SIG-M5 treated with dmso at 0.1 percent for 504 hours (cell line): ENCODE results near the gene MRTFA.
A peak's percentile ranks its signal among the peaks of the same experiment; 100 is the strongest.
"Not testable (repeated sequence)": the region's sequence is repeated elsewhere in the genome, so short reads cannot be mapped to it uniquely, and the experiment has no call there.

Experiments used
- DNase-seq: peaks from one replicate; lab custom pipeline; 2025; ENCODE audit not compliant: unreplicated experiment; lab: John Stamatoyannopoulos, UW

The MRTFA gene

GRCh38 chr22:40636380-40637182 is at the start of gene MRTFA:
MRTFA (minus strand) TSS chr22:40636719.
- peak; percentile 98 for DNase-seq

GRCh38 chr22:40685406-40685805 is 48.9 kb upstream of the MRTFA start:
- DNase-seq: no peak

- no peak for DNase-seq
Observed at GRCh38 chr22:40684728-40685127, 48.2 kb upstream of the MRTFA start.

- no peak for DNase-seq
Observed at GRCh38 chr22:40681451-40681850, 44.9 kb upstream of the MRTFA start.

GRCh38 chr22:40680819-40681183 is 44.3 kb upstream of the MRTFA start:
- DNase-seq: no peak

GRCh38 chr22:40679964-40680818 is 43.7 kb upstream of the MRTFA start:
- DNase-seq: no peak

GRCh38 chr22:40679249-40679963 is 42.9 kb upstream of the MRTFA start, which contains the start of gene MCHR1:
MCHR1 (plus strand) TSS chr22:40679484; CDS start chr22:40679653, 169 bp downstream.
- no peak for DNase-seq

- no peak for DNase-seq
Observed at GRCh38 chr22:40678493-40679248, 42.2 kb upstream of the MRTFA start.

- no peak for DNase-seq
Observed at GRCh38 chr22:40676644-40677043, 40.1 kb upstream of the MRTFA start.

GRCh38 chr22:40676166-40676565 is 39.6 kb upstream of the MRTFA start:
- DNase-seq: not testable (repeated sequence)

GRCh38 chr22:40674274-40674673 is 37.8 kb upstream of the MRTFA start:
- no peak for DNase-seq

- DNase-seq: no peak
Observed at GRCh38 chr22:40673017-40673416, 36.5 kb upstream of the MRTFA start.

GRCh38 chr22:40671796-40672360 is 35.4 kb upstream of the MRTFA start:
- DNase-seq: no peak

- DNase-seq: no peak
Observed at GRCh38 chr22:40671369-40671768, 34.9 kb upstream of the MRTFA start.

GRCh38 chr22:40670058-40670457 is 33.5 kb upstream of the MRTFA start:
- no peak for DNase-seq

- no peak for DNase-seq
Observed at GRCh38 chr22:40668611-40669411, 32.3 kb upstream of the MRTFA start.

- no peak for DNase-seq
Observed at GRCh38 chr22:40666151-40666848, 29.8 kb upstream of the MRTFA start.

- no peak for DNase-seq
Observed at GRCh38 chr22:40665312-40665711, 28.8 kb upstream of the MRTFA start.

GRCh38 chr22:40661671-40662070 is 25.2 kb upstream of the MRTFA start:
- DNase-seq: no peak
